RPMI7951 (cell line): ENCODE measurements around the gene GOLM1. TPM values are rescaled to one million over a fixed set of nuclear protein-coding genes. Genes with fewer than 3 reads are reported as not detected.
A peak's percentile ranks its signal among the peaks of the same experiment; 100 is the strongest.

Source experiments
- DNase-seq: peaks from one replicate; pipeline ENCODE4 v3.0.0-alpha.2; 2012; ENCODE audit warnings: low read depth
- total RNA-seq: library from RNA; depleted of rRNA; stranded (reverse); fragments of >200 nt; shearing (Covaris generic); gene quantifications from 2 replicates; pipeline ENCODE4 v1.2.3, GENCODE V29; 2014

GOLM1 gene
- total RNA-seq, 1 experiment from 2014 or later, result 29.9 TPM

- DNase-seq, result no peak
Measured at GRCh38 chr9:86046071-86046636, 53.2 kb downstream of the GOLM1 start.

- DNase-seq, result no peak
Measured at GRCh38 chr9:86045654-86046053, 53.7 kb downstream of the GOLM1 start.

- no peak for DNase-seq
Measured at GRCh38 chr9:86043999-86044398, 55.4 kb downstream of the GOLM1 start.

GRCh38 chr9:86043586-86043985 lies 55.8 kb downstream of the GOLM1 start:
- DNase-seq, result no peak

GRCh38 chr9:86042199-86042978 lies 57.0 kb downstream of the GOLM1 start:
- no peak for DNase-seq

- no peak for DNase-seq
Measured at GRCh38 chr9:86041311-86041741, 58.0 kb downstream of the GOLM1 start.

GRCh38 chr9:86040861-86041155 lies 58.5 kb downstream of the GOLM1 start:
- no peak for DNase-seq

- no peak for DNase-seq
Measured at GRCh38 chr9:86039991-86040860, 59.1 kb downstream of the GOLM1 start.

GRCh38 chr9:86036555-86036954 lies 62.8 kb downstream of the GOLM1 start:
- no peak for DNase-seq

GRCh38 chr9:86035827-86036440 lies 63.4 kb downstream of the GOLM1 start:
- no peak for DNase-seq

- DNase-seq, result peak; percentile 48
Measured at GRCh38 chr9:86034863-86035734, 64.3 kb downstream of the GOLM1 start.

- no peak for DNase-seq
Measured at GRCh38 chr9:86027767-86028166, 71.6 kb downstream of the GOLM1 start.

- DNase-seq, result no peak
Measured at GRCh38 chr9:86022687-86023266, 76.6 kb downstream of the GOLM1 start.

- no peak for DNase-seq
Measured at GRCh38 chr9:86021166-86021565, 78.2 kb downstream of the GOLM1 start.

- DNase-seq, result no peak
Measured at GRCh38 chr9:86020731-86021130, 78.6 kb downstream of the GOLM1 start.

GRCh38 chr9:86009133-86009532 lies 90.2 kb downstream of the GOLM1 start:
- no peak for DNase-seq

- DNase-seq, result no peak
Measured at GRCh38 chr9:86005253-86005775, 94.0 kb downstream of the GOLM1 start.

GRCh38 chr9:85995599-85995998 lies 103.8 kb downstream of the GOLM1 start:
- no peak for DNase-seq

- DNase-seq, result no peak
Measured at GRCh38 chr9:85995097-85995496, 104.3 kb downstream of the GOLM1 start.

GRCh38 chr9:85994191-85994590 lies 105.2 kb downstream of the GOLM1 start:
- DNase-seq, result no peak

GRCh38 chr9:85987236-85987635 lies 112.1 kb downstream of the GOLM1 start:
- no peak for DNase-seq
